CD4-positive, alpha-beta T cell treated with Interleukin-6 at 100 ng/mL for 8 hours (primary cell): ENCODE measurements around the gene OBP2A.
"Not testable (repeated sequence)": the region's sequence is repeated elsewhere in the genome, so short reads cannot be mapped to it uniquely, and the experiment has no call there.

Source experiments
- DNase-seq: peaks from one replicate; pipeline ENCODE4 v3.0.0-alpha.2; 2020; ENCODE audit warnings: mixed read lengths, low spot score

OBP2A gene

GRCh38 chr9:135512241-135512603, 33.7 kb upstream of the OBP2A start:
- DNase-seq, result no peak

GRCh38 chr9:135512904-135513303, 33.0 kb upstream of the OBP2A start:
- DNase-seq, result no peak

GRCh38 chr9:135513351-135513846, 32.5 kb upstream of the OBP2A start:
- DNase-seq, result no peak

GRCh38 chr9:135513906-135514305, 32.0 kb upstream of the OBP2A start:
- DNase-seq, result not testable (repeated sequence)

- no peak for DNase-seq
Measured at GRCh38 chr9:135514342-135515082, 31.4 kb upstream of the OBP2A start.

- no peak for DNase-seq
Measured at GRCh38 chr9:135515083-135515951, 30.6 kb upstream of the OBP2A start.

GRCh38 chr9:135516132-135516860, 29.6 kb upstream of the OBP2A start:
- DNase-seq, result no peak

- DNase-seq, result no peak
Measured at GRCh38 chr9:135517407-135517822, 28.5 kb upstream of the OBP2A start.

- no peak for DNase-seq
Measured at GRCh38 chr9:135519179-135519971, 26.6 kb upstream of the OBP2A start.

GRCh38 chr9:135520916-135521607, 24.9 kb upstream of the OBP2A start, which contains the start of gene LCN1:
LCN1 (plus strand) TSS chr9:135521440; CDS start chr9:135521498, 58 bp downstream.
- no peak for DNase-seq

- no peak for DNase-seq
Measured at GRCh38 chr9:135521608-135522095, 24.3 kb upstream of the OBP2A start.

- no peak for DNase-seq
Measured at GRCh38 chr9:135522137-135522877, 23.6 kb upstream of the OBP2A start.

GRCh38 chr9:135522931-135523330, 23.0 kb upstream of the OBP2A start:
- DNase-seq, result no peak

GRCh38 chr9:135523521-135524129, 22.3 kb upstream of the OBP2A start:
- DNase-seq, result no peak

- DNase-seq, result no peak
Measured at GRCh38 chr9:135524130-135524861, 21.6 kb upstream of the OBP2A start.

- no peak for DNase-seq
Measured at GRCh38 chr9:135525241-135526088, 20.5 kb upstream of the OBP2A start.

GRCh38 chr9:135526089-135526729, 19.7 kb upstream of the OBP2A start:
- DNase-seq, result no peak
